Adrenal gland (tissue), 5 donors: ENCODE results near the gene DMRT1.

Experiments
- CTCF ChIP-seq, 6 experiments: fragments of 450-650 bp in 4 of 6; fragments of 200-600 bp in 2 of 6; sonication (generic) in 1 of 6; IDR thresholded peaks; 1 replicate in 5 of 6; 2 replicates in 1 of 6; pipeline versions ENCODE4 v1.5.1 to v1.8.0; 2016 to 2021; ENCODE audit warnings: antibody characterized with exemption in 6 of 6, mild to moderate bottlenecking in 2 of 6, moderate library complexity in 1 of 6
- POLR2A ChIP-seq, 2 donors: fragments of 450-650 bp; IDR thresholded peaks; one replicate each; pipeline ENCODE4 v1.6.1; 2017; ENCODE audit warnings: antibody characterized with exemption in 2 of 2, mild to moderate bottlenecking in 2 of 2, moderate library complexity in 1 of 2
- donor health status: DM: no; HTN: no; CAD: no.

DNA sequence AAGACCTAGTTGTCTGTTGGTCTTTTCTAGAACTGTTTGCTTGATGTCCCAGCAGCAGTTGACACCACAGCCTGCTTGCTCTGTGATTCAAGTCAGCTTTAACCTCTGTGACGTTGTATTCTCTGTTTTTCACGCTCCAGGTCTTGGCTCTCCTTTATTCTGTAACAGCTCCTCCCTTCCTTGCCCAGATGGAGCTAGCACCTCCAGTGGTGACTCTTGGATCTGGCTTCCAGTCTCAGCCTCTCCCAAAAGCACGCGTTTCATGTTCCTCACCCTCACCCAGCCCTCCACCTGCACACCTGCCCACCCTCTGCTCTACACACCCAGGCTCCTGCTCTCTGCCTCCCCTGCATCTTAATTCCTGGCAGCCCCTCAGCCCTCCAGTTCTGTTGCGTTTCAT, 50.6 kb downstream of the DMRT1 start:
- TF ChIP-seq CTCF (IDR thresholded peaks at IDR 0.05): no peak
- no peak for TF ChIP-seq POLR2A (IDR thresholded peaks at IDR 0.05)
